Breast epithelium (tissue), 4 donors: Measurements from ENCODE around the gene MYBPC3. TPM values are rescaled to one million over a fixed set of nuclear protein-coding genes. Genes with fewer than 3 reads are reported as not detected.

Experiments used
- DNase-seq, 2 donors: peaks; one replicate each; pipeline ENCODE4 v3.0.0-alpha.2; 2019; ENCODE audit warnings: low spot score in 2 of 2
- H3K27ac ChIP-seq, 2 donors: fragments of 200-600 bp; sonication (generic) in 1 of 2; one replicate each; pipeline ENCODE4 v1.5.1; 2016 to 2019; ENCODE audit warnings: mild to moderate bottlenecking in 1 of 2
- H3K27me3 ChIP-seq, 2 donors: fragments of 200-600 bp; sonication (generic) in 1 of 2; one replicate each; pipeline versions ENCODE4 v1.5.1 to v1.6.0; 2017 to 2019; ENCODE audit warnings: control low read depth in 1 of 2, mild to moderate bottlenecking in 1 of 2
- H3K36me3 ChIP-seq: fragments of 200-600 bp; one replicate; pipeline ENCODE4 v1.5.1; 2019
- H3K4me1 ChIP-seq, 2 donors: fragments of 200-600 bp; sonication (generic); one replicate each; pipeline ENCODE4 v1.5.1; 2016 to 2019; ENCODE audit warnings: control low read depth in 1 of 2
- H3K4me3 ChIP-seq, 3 donors: fragments of 200-600 bp; sonication (generic); 1 replicate in 2 of 3; 2 replicates in 1 of 3; pipeline ENCODE4 v1.5.1; 2016 to 2019; ENCODE audit warnings: mild to moderate bottlenecking in 3 of 3, moderate library complexity in 2 of 3
- H3K9me3 ChIP-seq, 2 donors: fragments of 200-600 bp; sonication (generic) in 1 of 2; one replicate each; pipeline ENCODE4 v1.5.1; 2016 to 2019; ENCODE audit warnings: control low read depth in 1 of 2
- POLR2A ChIP-seq: fragments of 450-650 bp; IDR thresholded peaks from one replicate; pipeline ENCODE4 v1.6.1; 2016; ENCODE audit warnings: antibody characterized with exemption, mild to moderate bottlenecking, moderate library complexity
- POLR2AphosphoS5 ChIP-seq, 3 donors: sonication (generic); formaldehyde crosslinking; IDR thresholded peaks; one replicate each; pipeline ENCODE4 v1.6.1; 2017; ENCODE audit warnings: antibody characterized with exemption in 3 of 3
- intact Hi-C: fragments of 100-400 bp; cut with DNase I; formaldehyde crosslinking; loops from one replicate; pipeline ENCODE4 v1.15.1; 2023; ENCODE audit warnings: low total_unique reads
- total RNA-seq, 3 donors: library from RNA; depleted of rRNA; stranded (reverse); fragments of >200 nt; gene quantifications; one replicate each; pipeline ENCODE4 v1.1.0, GENCODE V29; 2016
- TF ChIP-seq, protein P1 (sequence below), 3 donors: fragments of 450-650 bp; IDR thresholded peaks; one replicate each; pipeline ENCODE4 v1.5.1; 2016 to 2017; ENCODE audit warnings: antibody characterized with exemption in 3 of 3, mild to moderate bottlenecking in 3 of 3, moderate library complexity in 3 of 3

Gene MYBPC3
- total RNA-seq, 3 donors from 2014 or later = under 0.01 TPM; not detected in 1

DNA sequence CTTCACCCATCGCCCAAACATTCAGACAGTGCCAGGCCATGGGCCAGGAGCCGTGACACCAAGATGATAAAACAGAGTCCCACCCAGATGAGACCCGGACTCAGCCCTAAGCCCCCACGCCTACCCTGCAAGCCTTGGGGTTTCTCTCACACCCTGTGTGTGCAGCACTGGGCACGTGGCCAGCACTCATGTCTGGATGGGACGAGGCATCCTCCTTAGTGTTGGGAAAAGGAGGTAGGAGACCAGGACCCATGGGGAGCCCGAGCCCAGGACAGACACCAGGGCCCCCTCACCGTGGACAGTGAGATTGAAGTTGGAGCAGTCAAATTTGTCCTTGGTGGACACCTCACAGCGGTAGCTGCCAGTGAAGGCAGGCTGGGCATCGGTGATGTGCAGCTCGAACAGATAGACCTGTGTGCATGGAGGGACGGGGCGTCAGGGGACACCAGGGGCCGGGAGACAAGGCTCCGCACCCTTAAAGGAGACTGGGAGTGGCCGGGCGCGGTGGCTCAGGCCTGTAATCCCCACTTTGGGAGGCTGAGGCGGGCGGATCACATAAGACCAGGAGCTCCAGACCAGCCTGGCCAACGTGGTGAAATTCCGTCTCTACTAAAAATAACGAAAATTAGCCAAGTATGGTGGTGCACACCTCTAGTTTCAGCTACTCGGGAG lies 4.2 kb downstream of the MYBPC3 start:
- Histone ChIP-seq H3K36me3 (no peaks in the 10 kb centered on the region), H3K4me1 (no peaks in the 10 kb centered on the region), H3K9me3 (no peaks in the 10 kb centered on the region), H3K4me3 (no peak overlapping the region), H3K27ac (no peak overlapping the region), H3K27me3 (no peaks in the 10 kb centered on the region)
- no peak for DNase-seq
- intact Hi-C loops = no loop called here
- TF ChIP-seq POLR2AphosphoS5 (IDR thresholded peaks at IDR 0.05) (no peak), POLR2A (no peak)
- TF ChIP-seq, protein P1, sequence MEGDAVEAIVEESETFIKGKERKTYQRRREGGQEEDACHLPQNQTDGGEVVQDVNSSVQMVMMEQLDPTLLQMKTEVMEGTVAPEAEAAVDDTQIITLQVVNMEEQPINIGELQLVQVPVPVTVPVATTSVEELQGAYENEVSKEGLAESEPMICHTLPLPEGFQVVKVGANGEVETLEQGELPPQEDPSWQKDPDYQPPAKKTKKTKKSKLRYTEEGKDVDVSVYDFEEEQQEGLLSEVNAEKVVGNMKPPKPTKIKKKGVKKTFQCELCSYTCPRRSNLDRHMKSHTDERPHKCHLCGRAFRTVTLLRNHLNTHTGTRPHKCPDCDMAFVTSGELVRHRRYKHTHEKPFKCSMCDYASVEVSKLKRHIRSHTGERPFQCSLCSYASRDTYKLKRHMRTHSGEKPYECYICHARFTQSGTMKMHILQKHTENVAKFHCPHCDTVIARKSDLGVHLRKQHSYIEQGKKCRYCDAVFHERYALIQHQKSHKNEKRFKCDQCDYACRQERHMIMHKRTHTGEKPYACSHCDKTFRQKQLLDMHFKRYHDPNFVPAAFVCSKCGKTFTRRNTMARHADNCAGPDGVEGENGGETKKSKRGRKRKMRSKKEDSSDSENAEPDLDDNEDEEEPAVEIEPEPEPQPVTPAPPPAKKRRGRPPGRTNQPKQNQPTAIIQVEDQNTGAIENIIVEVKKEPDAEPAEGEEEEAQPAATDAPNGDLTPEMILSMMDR (IDR thresholded peaks at IDR 0.05) = no peak

DNA sequence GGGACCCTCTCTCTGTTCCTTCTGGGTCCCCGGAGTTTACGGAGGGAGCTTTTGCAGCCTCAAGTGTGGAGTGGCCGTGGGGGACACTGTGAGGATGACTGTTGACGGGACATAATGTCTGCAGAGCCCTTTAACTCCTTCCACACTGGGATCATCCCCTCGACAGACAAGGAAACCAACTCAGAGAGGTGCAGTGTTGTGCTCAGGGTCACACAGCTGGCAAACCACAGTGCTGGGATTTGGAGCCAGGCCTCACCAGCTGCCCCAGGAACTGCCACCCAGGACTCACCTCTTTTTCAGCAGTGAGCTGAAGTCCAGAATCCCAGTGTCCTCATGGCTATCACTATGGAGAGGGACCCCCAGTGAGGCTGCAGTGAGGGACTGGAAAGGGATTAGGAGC lies 5.4 kb downstream of the MYBPC3 start:
- Histone ChIP-seq H3K36me3 (no peaks in the 10 kb centered on the region), H3K27me3 (no peaks in the 10 kb centered on the region), H3K27ac (no peak overlapping the region), H3K9me3 (no peaks in the 10 kb centered on the region), H3K4me3 (no peak overlapping the region), H3K4me1 (no peaks in the 10 kb centered on the region)
- intact Hi-C loops = no loop called here
- DNase-seq = no peak
- TF ChIP-seq, protein P1 (IDR thresholded peaks at IDR 0.05) = no peak
- TF ChIP-seq POLR2AphosphoS5 (IDR thresholded peaks at IDR 0.05) (no peak), POLR2A (no peak)

DNA sequence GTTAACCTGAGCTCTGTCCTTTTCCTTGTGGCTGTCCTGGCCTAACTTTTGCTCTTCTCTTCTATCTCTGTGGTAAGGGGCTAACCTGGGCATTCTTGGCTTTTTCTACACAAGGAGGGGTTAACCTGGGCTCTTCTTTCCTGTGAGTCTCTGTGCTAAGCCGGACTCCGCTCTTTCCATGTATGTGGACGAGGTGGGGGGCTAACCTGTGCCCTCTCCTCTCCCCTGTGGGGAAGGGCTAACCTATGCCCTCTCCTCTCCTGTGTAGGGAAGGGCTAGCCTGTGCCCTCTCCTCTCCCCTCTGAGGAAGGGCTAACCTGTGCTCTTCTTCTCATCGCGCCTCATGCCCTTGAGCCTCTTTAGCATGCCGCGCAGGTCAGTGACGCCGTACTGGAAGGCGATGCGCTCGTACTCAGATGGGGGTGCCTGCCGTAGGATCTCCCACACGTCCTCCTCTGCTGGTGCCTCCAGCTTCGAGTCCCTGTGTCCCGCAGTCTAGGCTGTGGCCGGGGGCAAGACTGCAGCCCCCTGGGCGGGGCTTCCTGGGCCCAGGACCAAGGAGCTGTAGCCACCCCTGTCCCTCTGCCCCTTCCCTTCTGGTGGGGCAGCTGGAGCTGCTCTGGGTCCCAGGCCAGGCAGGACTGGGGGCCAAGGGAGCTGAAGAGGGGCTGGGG lies 6.5 kb downstream of the MYBPC3 start:
- H3K4me3 ChIP-seq = no peak overlapping the region
- no peak overlapping the region for H3K27ac ChIP-seq
- no peaks in the 10 kb centered on the region for H3K9me3 ChIP-seq
- intact Hi-C loops = no loop called here
- no peaks in the 10 kb centered on the region for H3K27me3 ChIP-seq
- TF ChIP-seq, protein P1 (IDR thresholded peaks at IDR 0.05) = no peak
- TF ChIP-seq POLR2AphosphoS5 (IDR thresholded peaks at IDR 0.05) = no peak
- H3K36me3 ChIP-seq = no peaks in the 10 kb centered on the region
- no peaks in the 10 kb centered on the region for H3K4me1 ChIP-seq
- DNase-seq = no peak

DNA sequence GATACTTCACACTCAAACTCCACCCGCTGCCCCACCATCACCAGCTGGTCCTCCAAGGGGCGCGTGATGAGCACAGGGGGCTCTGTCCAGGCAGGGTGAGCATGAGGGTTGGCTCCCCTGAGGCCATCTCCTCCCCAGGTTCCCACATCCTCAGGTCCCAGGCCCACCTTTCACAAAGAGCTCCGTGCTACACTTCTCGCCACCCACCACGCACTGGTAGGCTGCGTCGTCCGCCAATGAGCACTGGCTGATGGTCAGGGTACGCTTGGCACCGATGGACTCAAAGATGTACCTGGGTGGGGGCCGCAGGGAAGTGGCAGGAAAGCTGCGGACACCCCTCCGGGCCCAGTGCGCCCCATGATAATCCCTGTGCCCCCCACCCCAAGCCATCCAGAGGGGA lies 9.6 kb downstream of the MYBPC3 start:
- Histone ChIP-seq H3K27me3 (no peaks in the 10 kb centered on the region), H3K4me1 (no peaks in the 10 kb centered on the region), H3K27ac (no peak overlapping the region), H3K4me3 (no peak overlapping the region), H3K9me3 (no peaks in the 10 kb centered on the region), H3K36me3 (no peaks in the 10 kb centered on the region)
- TF ChIP-seq POLR2AphosphoS5 (IDR thresholded peaks at IDR 0.05) (no peak), POLR2A (no peak)
- TF ChIP-seq, protein P1 (IDR thresholded peaks at IDR 0.05) = no peak
- no peak for DNase-seq
- intact Hi-C loops = no loop called here

DNA sequence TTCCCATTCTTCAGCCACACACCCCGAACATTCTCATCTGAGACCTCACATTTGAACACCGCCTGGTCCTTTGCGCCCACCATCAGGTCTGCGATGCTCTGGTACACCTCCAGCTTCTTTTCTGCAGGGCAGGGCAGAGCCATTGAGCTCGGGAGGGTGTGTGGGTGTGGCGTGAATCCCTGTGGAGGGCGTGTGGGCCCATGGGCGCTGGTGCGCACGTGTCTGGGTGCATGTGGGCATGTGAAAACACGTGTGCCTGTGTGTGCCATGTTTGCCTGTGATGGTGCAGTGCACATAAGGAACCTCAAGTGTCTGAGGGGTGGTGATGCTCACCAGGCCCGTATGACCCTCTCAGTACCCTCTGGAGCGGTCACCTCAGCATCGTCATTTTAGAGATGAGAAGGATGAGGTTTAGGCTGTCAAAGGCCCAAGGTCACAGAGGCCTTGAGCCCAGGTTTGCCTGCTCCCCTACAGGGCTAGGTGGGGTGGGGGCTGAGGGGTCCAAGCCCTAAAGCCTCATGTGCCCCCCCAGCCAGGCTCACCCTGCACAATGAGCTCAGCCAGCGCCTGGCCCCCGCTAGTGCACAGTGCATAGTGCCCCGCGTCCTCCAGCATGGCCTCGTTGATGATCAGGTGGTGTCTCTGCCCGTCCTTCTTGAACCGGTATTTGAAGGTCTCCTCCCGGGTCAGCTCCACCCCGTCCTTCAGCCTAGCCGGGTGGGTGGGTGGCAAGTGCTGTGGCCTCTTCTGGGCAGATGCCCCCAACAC lies 10.3 kb downstream of the MYBPC3 start:
- Histone ChIP-seq H3K9me3 (no peaks in the 10 kb centered on the region), H3K27ac (no peak overlapping the region), H3K4me1 (no peaks in the 10 kb centered on the region), H3K4me3 (no peak overlapping the region), H3K36me3 (no peaks in the 10 kb centered on the region), H3K27me3 (no peaks in the 10 kb centered on the region)
- intact Hi-C loops = no loop called here
- DNase-seq = no peak
- TF ChIP-seq, protein P1 (IDR thresholded peaks at IDR 0.05) = no peak
- no peak for TF ChIP-seq POLR2AphosphoS5 (IDR thresholded peaks at IDR 0.05)
